PFSK-1 (cell line): ENCODE data around the gene RPS6KA2.

ENCODE experiments used
- FOXP2 ChIP-seq: optimal IDR thresholded peaks from 2 replicates; pipeline ENCODE3; 2011; ENCODE audit warnings: borderline replicate concordance, control low read depth, inconsistent platforms; ENCODE audit not compliant: insufficient read depth; ENCODE audit errors: extremely low read length, extremely low read depth
- POLR2AphosphoS5 ChIP-seq: IDR thresholded peaks from 2 replicates; pipeline ENCODE4 v1.6.1; 2012; ENCODE audit warnings: low read depth, mild to moderate bottlenecking, control low read depth, low read length, moderate library complexity
- REST ChIP-seq, 2 experiments: IDR thresholded peaks; 2 replicates each; pipeline versions ENCODE4 v1.6.1 to v1.8.0; 2011 to 2012; ENCODE audit warnings: low read depth in 2 of 2, low read length in 2 of 2, control low read depth in 1 of 2, inconsistent platforms in 1 of 2, mild to moderate bottlenecking in 1 of 2, moderate library complexity in 1 of 2; ENCODE audit not compliant: insufficient read depth in 1 of 2
- SIN3A ChIP-seq: IDR thresholded peaks from 2 replicates; pipeline ENCODE4 v1.6.1; 2012; ENCODE audit warnings: mild to moderate bottlenecking, low read length, moderate library complexity, borderline replicate concordance; ENCODE audit not compliant: insufficient read depth

GRCh38 chr6:166492092-166492741 is 134.8 kb downstream of the RPS6KA2 start:
- TF ChIP-seq POLR2AphosphoS5 (no peak), REST (IDR thresholded peaks at IDR 0.05; ENCODE audit: insufficient read depth in 1 of 2, low read depth in 2 of 2, low read length in 2 of 2) (no peak), SIN3A (no peak), FOXP2 (no peak)
